Upper lobe of left lung (tissue), 4 donors: ENCODE measurements around the gene HNRNPL.

ENCODE experiments used
- EP300 ChIP-seq, 4 donors: sonication (generic); formaldehyde crosslinking; IDR thresholded peaks; one replicate each; pipeline ENCODE4 v1.5.1; 2017; ENCODE audit warnings: antibody characterized with exemption in 4 of 4, control low read depth in 2 of 4
- POLR2AphosphoS5 ChIP-seq, 2 donors: sonication (generic); formaldehyde crosslinking; IDR thresholded peaks; one replicate each; pipeline ENCODE4 v1.5.1; 2017; ENCODE audit warnings: antibody characterized with exemption in 2 of 2
- TF ChIP-seq, protein P1 (sequence below), 6 experiments: fragments of 450-650 bp in 4 of 6; fragments of 200-600 bp in 2 of 6; sonication (generic) in 2 of 6; IDR thresholded peaks; one replicate each; pipeline ENCODE4 v1.5.1; 2016 to 2019; ENCODE audit warnings: antibody characterized with exemption in 6 of 6

- TF ChIP-seq EP300 (IDR thresholded peaks at IDR 0.05) (no peak), POLR2AphosphoS5 (IDR thresholded peaks at IDR 0.05) (no peak)
- TF ChIP-seq, protein P1, sequence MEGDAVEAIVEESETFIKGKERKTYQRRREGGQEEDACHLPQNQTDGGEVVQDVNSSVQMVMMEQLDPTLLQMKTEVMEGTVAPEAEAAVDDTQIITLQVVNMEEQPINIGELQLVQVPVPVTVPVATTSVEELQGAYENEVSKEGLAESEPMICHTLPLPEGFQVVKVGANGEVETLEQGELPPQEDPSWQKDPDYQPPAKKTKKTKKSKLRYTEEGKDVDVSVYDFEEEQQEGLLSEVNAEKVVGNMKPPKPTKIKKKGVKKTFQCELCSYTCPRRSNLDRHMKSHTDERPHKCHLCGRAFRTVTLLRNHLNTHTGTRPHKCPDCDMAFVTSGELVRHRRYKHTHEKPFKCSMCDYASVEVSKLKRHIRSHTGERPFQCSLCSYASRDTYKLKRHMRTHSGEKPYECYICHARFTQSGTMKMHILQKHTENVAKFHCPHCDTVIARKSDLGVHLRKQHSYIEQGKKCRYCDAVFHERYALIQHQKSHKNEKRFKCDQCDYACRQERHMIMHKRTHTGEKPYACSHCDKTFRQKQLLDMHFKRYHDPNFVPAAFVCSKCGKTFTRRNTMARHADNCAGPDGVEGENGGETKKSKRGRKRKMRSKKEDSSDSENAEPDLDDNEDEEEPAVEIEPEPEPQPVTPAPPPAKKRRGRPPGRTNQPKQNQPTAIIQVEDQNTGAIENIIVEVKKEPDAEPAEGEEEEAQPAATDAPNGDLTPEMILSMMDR (IDR thresholded peaks at IDR 0.05): no peak
Observed at GRCh38 chr19:38861368-38861767, 11.6 kb upstream of the HNRNPL start.
